PC-9 (cell line): ENCODE data around the gene RALBP1.

Experiments
- EZH2 ChIP-seq: fragments of 200-600 bp; sonication (generic); IDR thresholded peaks from 2 replicates; pipeline ENCODE4 v1.8.0; 2017; ENCODE audit warnings: antibody characterized with exemption, low read depth
- TF ChIP-seq, protein P1 (sequence below): fragments of 200-600 bp; sonication (generic); conservative IDR thresholded peaks from 2 replicates; pipeline ENCODE4 v1.6.1; 2017; ENCODE audit warnings: mixed run types, antibody characterized with exemption, mild to moderate bottlenecking, moderate library complexity

DNA sequence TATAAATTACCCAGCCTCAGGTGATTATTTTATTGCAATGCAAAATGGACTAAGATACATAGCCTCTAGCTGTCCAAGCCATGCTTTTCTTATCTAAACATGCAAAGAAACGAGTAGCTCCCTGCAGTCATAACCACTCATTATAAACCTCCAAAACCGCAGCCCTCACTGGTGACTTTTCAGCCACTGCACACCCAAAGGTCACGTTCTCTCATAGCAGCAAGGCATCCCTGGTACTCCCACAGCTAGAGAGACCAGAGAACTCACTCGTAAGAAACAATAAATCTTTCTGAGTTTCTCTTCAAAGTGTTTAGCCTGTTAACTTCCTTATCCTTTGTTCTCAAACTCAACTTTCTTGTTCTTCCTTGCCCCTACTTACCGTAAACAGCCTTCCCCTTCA is 28.5 kb upstream of the RALBP1 start:
- TF ChIP-seq EZH2, result no peak
- TF ChIP-seq, protein P1, sequence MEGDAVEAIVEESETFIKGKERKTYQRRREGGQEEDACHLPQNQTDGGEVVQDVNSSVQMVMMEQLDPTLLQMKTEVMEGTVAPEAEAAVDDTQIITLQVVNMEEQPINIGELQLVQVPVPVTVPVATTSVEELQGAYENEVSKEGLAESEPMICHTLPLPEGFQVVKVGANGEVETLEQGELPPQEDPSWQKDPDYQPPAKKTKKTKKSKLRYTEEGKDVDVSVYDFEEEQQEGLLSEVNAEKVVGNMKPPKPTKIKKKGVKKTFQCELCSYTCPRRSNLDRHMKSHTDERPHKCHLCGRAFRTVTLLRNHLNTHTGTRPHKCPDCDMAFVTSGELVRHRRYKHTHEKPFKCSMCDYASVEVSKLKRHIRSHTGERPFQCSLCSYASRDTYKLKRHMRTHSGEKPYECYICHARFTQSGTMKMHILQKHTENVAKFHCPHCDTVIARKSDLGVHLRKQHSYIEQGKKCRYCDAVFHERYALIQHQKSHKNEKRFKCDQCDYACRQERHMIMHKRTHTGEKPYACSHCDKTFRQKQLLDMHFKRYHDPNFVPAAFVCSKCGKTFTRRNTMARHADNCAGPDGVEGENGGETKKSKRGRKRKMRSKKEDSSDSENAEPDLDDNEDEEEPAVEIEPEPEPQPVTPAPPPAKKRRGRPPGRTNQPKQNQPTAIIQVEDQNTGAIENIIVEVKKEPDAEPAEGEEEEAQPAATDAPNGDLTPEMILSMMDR, result no peak
